WTC11 (cell line): ENCODE measurements around the gene IL20RA. TPM values are rescaled to one million over a fixed set of nuclear protein-coding genes. Genes with fewer than 3 reads are reported as not detected.

ENCODE experiments used
- ATAC-seq: fragments of 200-7000 bp; cut with Tn5 transposase; 2 replicates; pipeline ENCODE4 v1.10.0; 2021; ENCODE audit warnings: mild to moderate bottlenecking, moderate library complexity
- CTCF ChIA-PET: fragments of 300-600 bp; sonication (Branson Sonifier 250); formaldehyde crosslinking; loops from one replicate; lab custom pipeline; 2021; ENCODE audit warnings: antibody characterized with exemption; lab: Charles Lee
- POLR2A ChIA-PET: fragments of 350-600 bp; sonication (Branson Sonifier 250); formaldehyde crosslinking; loops from one replicate; lab custom pipeline; 2021; ENCODE audit warnings: antibody characterized with exemption; lab: Charles Lee
- DNase-seq: peaks from one replicate; pipeline ENCODE4 v3.0.0; 2021; ENCODE audit warnings: low spot score
- H3K27ac Mint-ChIP-seq: 2 replicates; pipeline ENCODE4 v1.8.0; 2021; ENCODE audit warnings: mixed read lengths
- H3K27me3 Mint-ChIP-seq: 2 replicates; pipeline ENCODE4 v1.8.0; 2021; ENCODE audit warnings: low read depth, mild to moderate bottlenecking, moderate library complexity, mixed read lengths
- H3K36me3 Mint-ChIP-seq: 2 replicates; pipeline ENCODE4 v1.8.0; 2021; ENCODE audit warnings: mixed read lengths
- H3K4me1 Mint-ChIP-seq: 2 replicates; pipeline ENCODE4 v1.8.0; 2022; ENCODE audit warnings: mixed read lengths
- H3K4me3 Mint-ChIP-seq: 2 replicates; pipeline ENCODE4 v1.8.0; 2021; ENCODE audit warnings: mild to moderate bottlenecking, moderate library complexity, mixed read lengths
- H3K9me3 Mint-ChIP-seq: 2 replicates; pipeline ENCODE4 v1.8.0; 2021; ENCODE audit warnings: mixed read lengths
- EMX1 ChIP-seq: fragments of 250-450 bp; sonication (Bioruptor Pico); IDR thresholded peaks from 2 replicates; pipeline ENCODE4 v1.8.0; 2021; ENCODE audit warnings: mild to moderate bottlenecking
- GRHL2 ChIP-seq: fragments of 250-450 bp; sonication (Bioruptor Pico); IDR thresholded peaks from 2 replicates; pipeline ENCODE4 v1.8.0; 2022; ENCODE audit warnings: mild to moderate bottlenecking, moderate library complexity; ENCODE audit not compliant: insufficient replicate concordance, severe bottlenecking
- GTF2I ChIP-seq: fragments of 250-450 bp; sonication (Bioruptor Pico); conservative IDR thresholded peaks from 2 replicates; pipeline ENCODE4 v1.4.0; 2021; ENCODE audit warnings: mild to moderate bottlenecking
- HMGA2 ChIP-seq: fragments of 250-450 bp; sonication (Bioruptor Pico); IDR thresholded peaks from 2 replicates; pipeline ENCODE4 v1.4.0; 2021; ENCODE audit warnings: mild to moderate bottlenecking, moderate library complexity
- IRF2 ChIP-seq: sonication (generic); formaldehyde crosslinking; IDR thresholded peaks from 2 replicates; pipeline ENCODE4 v1.8.0; 2022; ENCODE audit warnings: low read depth, missing genetic modification reagents, borderline replicate concordance
- JAZF1 ChIP-seq: fragments of 250-450 bp; sonication (Bioruptor Pico); IDR thresholded peaks from 2 replicates; pipeline ENCODE4 v1.9.0; 2021; ENCODE audit warnings: moderate library complexity, mild to moderate bottlenecking, inconsistent platforms
- JUN ChIP-seq: sonication (generic); formaldehyde crosslinking; IDR thresholded peaks from 2 replicates; pipeline ENCODE4 v1.8.0; 2023; ENCODE audit warnings: mild to moderate bottlenecking, missing genetic modification reagents
- MXD4 ChIP-seq: fragments of 250-450 bp; sonication (Bioruptor Pico); IDR thresholded peaks from 2 replicates; pipeline ENCODE4 v1.8.0; 2021; ENCODE audit warnings: mild to moderate bottlenecking, moderate library complexity, borderline replicate concordance
- NFATC4 ChIP-seq: fragments of 250-450 bp; sonication (Bioruptor Pico); IDR thresholded peaks from 2 replicates; pipeline ENCODE4 v1.9.0; 2021; ENCODE audit warnings: mild to moderate bottlenecking
- OVOL2 ChIP-seq: fragments of 250-450 bp; sonication (Bioruptor Pico); IDR thresholded peaks from 2 replicates; pipeline ENCODE4 v1.9.0; 2021; ENCODE audit warnings: mild to moderate bottlenecking, borderline replicate concordance
- PRRX2 ChIP-seq: fragments of 250-450 bp; sonication (Bioruptor Pico); IDR thresholded peaks from 2 replicates; pipeline ENCODE4 v1.8.0; 2021; ENCODE audit warnings: mild to moderate bottlenecking
- RORB ChIP-seq: fragments of 250-450 bp; sonication (Bioruptor Pico); IDR thresholded peaks from 2 replicates; pipeline ENCODE4 v1.9.0; 2021; ENCODE audit warnings: mild to moderate bottlenecking
- SOX15 ChIP-seq: fragments of 250-450 bp; sonication (Bioruptor Pico); IDR thresholded peaks from 2 replicates; pipeline ENCODE4 v1.9.0; 2021; ENCODE audit warnings: mild to moderate bottlenecking
- SP1 ChIP-seq: sonication (generic); formaldehyde crosslinking; conservative IDR thresholded peaks from 2 replicates; pipeline ENCODE4 v1.8.1; 2022; ENCODE audit warnings: missing genetic modification reagents
- TCF7 ChIP-seq: sonication (generic); formaldehyde crosslinking; IDR thresholded peaks from 2 replicates; pipeline ENCODE4 v1.8.0; 2022; ENCODE audit warnings: mild to moderate bottlenecking, low read depth, missing genetic modification reagents, moderate library complexity
- TEAD1 ChIP-seq: sonication (generic); formaldehyde crosslinking; IDR thresholded peaks from 2 replicates; pipeline ENCODE4 v1.8.0; 2022; ENCODE audit warnings: mild to moderate bottlenecking, missing genetic modification reagents
- TEAD4 ChIP-seq: sonication (generic); formaldehyde crosslinking; IDR thresholded peaks from 2 replicates; pipeline ENCODE4 v1.8.0; 2022; ENCODE audit warnings: mild to moderate bottlenecking, missing genetic modification reagents
- TP53 ChIP-seq: sonication (generic); formaldehyde crosslinking; IDR thresholded peaks from 2 replicates; pipeline ENCODE4 v1.8.1; 2023; ENCODE audit warnings: mild to moderate bottlenecking, missing genetic modification reagents
- ZNF263 ChIP-seq: sonication (generic); formaldehyde crosslinking; IDR thresholded peaks from 2 replicates; pipeline ENCODE4 v1.8.1; 2022; ENCODE audit warnings: low read depth, mild to moderate bottlenecking, moderate library complexity, missing genetic modification reagents
- ZNF317 ChIP-seq: sonication (generic); formaldehyde crosslinking; IDR thresholded peaks from 2 replicates; pipeline ENCODE4 v1.8.1; 2023; ENCODE audit warnings: low read depth, mild to moderate bottlenecking, moderate library complexity, missing genetic modification reagents, borderline replicate concordance
- total RNA-seq: library from RNA; stranded (reverse); gene quantifications from 3 replicates; pipeline ENCODE4 v1.2.3, GENCODE V29; 2021
- TF ChIP-seq, protein P1 (sequence below): sonication (generic); formaldehyde crosslinking; IDR thresholded peaks from 2 replicates; pipeline ENCODE4 v1.8.1; 2022; ENCODE audit warnings: low read depth, missing genetic modification reagents, borderline replicate concordance
- TF ChIP-seq, protein P2 (sequence below): sonication (generic); formaldehyde crosslinking; IDR thresholded peaks from 2 replicates; pipeline ENCODE4 v1.8.0; 2022; ENCODE audit warnings: mild to moderate bottlenecking, missing genetic modification reagents
- TF ChIP-seq, protein P3 (sequence below): fragments of 250-450 bp; sonication (Bioruptor Pico); conservative IDR thresholded peaks from 2 replicates; pipeline ENCODE4 v1.9.0; 2021; ENCODE audit warnings: mild to moderate bottlenecking
- TF ChIP-seq, protein P4 (sequence below): fragments of 250-450 bp; sonication (Bioruptor Pico); IDR thresholded peaks from 2 replicates; pipeline ENCODE4 v2.1.2; 2022; ENCODE audit warnings: mild to moderate bottlenecking, moderate library complexity

Gene IL20RA
- total RNA-seq, 1 experiment from 2014 or later = 1.3 TPM

DNA sequence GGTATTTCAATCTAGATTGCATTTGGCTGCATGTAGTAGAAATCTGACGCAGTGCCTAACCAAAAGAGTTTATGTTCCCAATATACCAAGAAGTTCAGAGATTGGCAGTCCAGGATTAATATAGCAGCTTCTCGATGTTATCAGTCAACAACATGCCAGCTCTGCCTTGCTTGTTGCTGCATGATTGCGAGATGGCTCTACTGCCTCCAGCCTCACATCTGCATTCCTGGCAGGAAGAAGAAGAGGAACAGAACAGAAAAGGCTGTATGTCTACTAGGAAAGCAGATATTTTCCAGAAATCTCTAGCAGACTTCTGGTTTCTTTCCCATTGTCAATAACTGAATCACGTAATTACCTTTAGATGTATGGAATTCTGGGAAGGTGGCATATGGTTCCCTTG lies 61.8 kb downstream of the IL20RA start:
- POLR2A ChIA-PET = no interaction called here
- Mint-ChIP-seq H3K4me3 (no peak overlapping the region), H3K36me3 (no peaks in the 10 kb centered on the region), H3K27ac (no peak overlapping the region), H3K4me1 (peaks cover 26% of the 10 kb centered on the region), H3K27me3 (peaks cover 10% of the 10 kb centered on the region), H3K9me3 (no peaks in the 10 kb centered on the region)
- ATAC-seq = no peak
- DNase-seq = no peak
- no peak for TF ChIP-seq EMX1 (CRISPR knock-in tag)
- TF ChIP-seq, protein P1, sequence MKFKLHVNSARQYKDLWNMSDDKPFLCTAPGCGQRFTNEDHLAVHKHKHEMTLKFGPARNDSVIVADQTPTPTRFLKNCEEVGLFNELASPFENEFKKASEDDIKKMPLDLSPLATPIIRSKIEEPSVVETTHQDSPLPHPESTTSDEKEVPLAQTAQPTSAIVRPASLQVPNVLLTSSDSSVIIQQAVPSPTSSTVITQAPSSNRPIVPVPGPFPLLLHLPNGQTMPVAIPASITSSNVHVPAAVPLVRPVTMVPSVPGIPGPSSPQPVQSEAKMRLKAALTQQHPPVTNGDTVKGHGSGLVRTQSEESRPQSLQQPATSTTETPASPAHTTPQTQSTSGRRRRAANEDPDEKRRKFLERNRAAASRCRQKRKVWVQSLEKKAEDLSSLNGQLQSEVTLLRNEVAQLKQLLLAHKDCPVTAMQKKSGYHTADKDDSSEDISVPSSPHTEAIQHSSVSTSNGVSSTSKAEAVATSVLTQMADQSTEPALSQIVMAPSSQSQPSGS (CRISPR knock-in tag) = no peak
- no peak for TF ChIP-seq SOX15 (CRISPR knock-in tag)
- TF ChIP-seq SP1 (CRISPR knock-in tag) = no peak
- no peak for TF ChIP-seq HMGA2 (CRISPR knock-in tag)
- TF ChIP-seq TP53 (CRISPR knock-in tag) = no peak
- TF ChIP-seq, protein P2, sequence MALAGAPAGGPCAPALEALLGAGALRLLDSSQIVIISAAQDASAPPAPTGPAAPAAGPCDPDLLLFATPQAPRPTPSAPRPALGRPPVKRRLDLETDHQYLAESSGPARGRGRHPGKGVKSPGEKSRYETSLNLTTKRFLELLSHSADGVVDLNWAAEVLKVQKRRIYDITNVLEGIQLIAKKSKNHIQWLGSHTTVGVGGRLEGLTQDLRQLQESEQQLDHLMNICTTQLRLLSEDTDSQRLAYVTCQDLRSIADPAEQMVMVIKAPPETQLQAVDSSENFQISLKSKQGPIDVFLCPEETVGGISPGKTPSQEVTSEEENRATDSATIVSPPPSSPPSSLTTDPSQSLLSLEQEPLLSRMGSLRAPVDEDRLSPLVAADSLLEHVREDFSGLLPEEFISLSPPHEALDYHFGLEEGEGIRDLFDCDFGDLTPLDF (CRISPR knock-in tag) = no peak
- no peak for TF ChIP-seq RORB
- no peak for TF ChIP-seq MXD4 (CRISPR knock-in tag)
- TF ChIP-seq IRF2 (CRISPR knock-in tag) = no peak
- TF ChIP-seq TEAD1 (CRISPR knock-in tag) = no peak
- TF ChIP-seq, protein P3, sequence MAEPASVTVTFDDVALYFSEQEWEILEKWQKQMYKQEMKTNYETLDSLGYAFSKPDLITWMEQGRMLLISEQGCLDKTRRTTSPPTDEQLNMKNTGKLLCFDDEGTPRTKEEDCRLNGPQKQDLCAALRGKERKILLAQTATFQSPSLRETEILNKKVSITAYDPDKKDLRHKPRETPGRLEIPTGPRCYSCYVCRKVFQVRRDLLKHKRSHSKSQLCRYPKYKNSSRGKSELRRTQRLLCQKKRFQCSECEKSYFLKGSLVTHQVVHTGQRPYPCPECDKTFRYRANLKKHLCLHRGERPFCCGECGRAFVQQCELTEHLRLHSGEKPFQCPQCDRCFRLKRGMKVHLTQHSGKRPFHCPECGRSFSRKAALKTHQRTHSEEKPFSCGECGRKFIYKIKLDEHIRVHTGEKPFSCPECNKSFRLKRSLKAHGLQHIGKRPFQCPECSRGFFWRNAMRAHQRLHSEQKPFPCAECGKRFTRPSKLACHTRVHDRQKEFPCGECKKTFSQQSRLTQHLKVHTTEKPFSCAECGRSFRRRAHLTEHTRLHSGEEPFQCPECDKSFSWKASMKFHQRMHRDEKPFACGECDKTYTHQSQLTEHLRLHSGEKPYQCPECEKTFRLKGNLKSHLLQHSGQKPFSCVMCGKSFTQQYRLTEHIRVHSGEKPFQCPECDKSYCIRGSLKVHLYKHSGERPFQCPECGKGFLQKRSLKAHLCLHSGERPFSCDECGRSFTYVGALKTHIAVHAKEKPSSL (CRISPR knock-in tag) = no peak
- no peak for TF ChIP-seq GRHL2 (CRISPR knock-in tag)
- TF ChIP-seq TCF7 (CRISPR knock-in tag) = no peak
- TF ChIP-seq PRRX2 = no peak
- TF ChIP-seq NFATC4 = no peak
- no peak for TF ChIP-seq TEAD4 (CRISPR knock-in tag)
- CTCF ChIA-PET = no interaction called here

DNA sequence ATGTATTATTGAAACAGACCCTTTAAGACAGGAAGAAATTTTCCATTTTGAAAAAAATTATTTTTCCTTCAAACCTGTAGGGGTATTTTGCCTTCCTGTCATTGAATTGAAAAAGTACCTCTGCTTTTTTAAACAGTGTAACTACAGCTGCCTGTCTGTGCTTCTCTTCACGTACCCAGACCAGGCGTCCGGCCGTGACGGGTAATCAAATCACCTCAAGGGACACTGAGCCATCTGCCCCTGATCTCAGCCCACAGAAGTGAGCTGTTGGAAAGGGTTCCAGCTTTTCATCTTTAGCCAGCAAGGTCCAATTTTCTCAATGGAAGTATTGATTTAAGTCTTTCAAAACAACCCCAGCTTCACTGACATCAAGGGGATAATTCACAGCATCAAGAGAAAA lies 64.7 kb downstream of the IL20RA start:
- ChIA-PET CTCF (interaction anchor here (1.5 kb wide), 1 partner anchor 96 kb away, joined by 3 read pairs; no protein-coding TSS in a partner anchor), POLR2A (no interaction called here)
- ATAC-seq = no peak
- TF ChIP-seq, protein P4, sequence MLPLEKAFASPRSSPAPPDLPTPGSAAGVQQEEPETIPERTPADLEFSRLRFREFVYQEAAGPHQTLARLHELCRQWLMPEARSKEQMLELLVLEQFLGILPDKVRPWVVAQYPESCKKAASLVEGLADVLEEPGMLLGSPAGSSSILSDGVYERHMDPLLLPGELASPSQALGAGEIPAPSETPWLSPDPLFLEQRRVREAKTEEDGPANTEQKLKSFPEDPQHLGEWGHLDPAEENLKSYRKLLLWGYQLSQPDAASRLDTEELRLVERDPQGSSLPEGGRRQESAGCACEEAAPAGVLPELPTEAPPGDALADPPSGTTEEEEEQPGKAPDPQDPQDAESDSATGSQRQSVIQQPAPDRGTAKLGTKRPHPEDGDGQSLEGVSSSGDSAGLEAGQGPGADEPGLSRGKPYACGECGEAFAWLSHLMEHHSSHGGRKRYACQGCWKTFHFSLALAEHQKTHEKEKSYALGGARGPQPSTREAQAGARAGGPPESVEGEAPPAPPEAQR = no peak
- TF ChIP-seq TEAD1 (CRISPR knock-in tag) = no peak
- TF ChIP-seq ZNF317 = no peak
- no peak for TF ChIP-seq GTF2I (CRISPR knock-in tag)
- TF ChIP-seq JAZF1 (CRISPR knock-in tag) = no peak
- no peak for TF ChIP-seq JUN (CRISPR knock-in tag)
- no peak for TF ChIP-seq OVOL2
- no peak for TF ChIP-seq ZNF263 (CRISPR knock-in tag)
- TF ChIP-seq, protein P1 (CRISPR knock-in tag) = no peak
- DNase-seq = no peak
- Mint-ChIP-seq H3K4me1 (peaks cover 27% of the 10 kb centered on the region), H3K27me3 (no peaks in the 10 kb centered on the region), H3K4me3 (no peak overlapping the region), H3K9me3 (no peaks in the 10 kb centered on the region), H3K36me3 (no peaks in the 10 kb centered on the region), H3K27ac (no peak overlapping the region)
